Measurements from ENCODE around the gene CACNA1D. TPM values are rescaled to one million over a fixed set of nuclear protein-coding genes. Genes with fewer than 3 reads are reported as not detected.

The CACNA1D gene
- total RNA-seq, 4 donors from 2014 or later = 12.7 to 98.9 (median 25.0) TPM

- no peak for TF ChIP-seq EP300 (IDR thresholded peaks at IDR 0.05; ENCODE audit: low read depth)
- no peak for TF ChIP-seq CTCF (IDR thresholded peaks at IDR 0.05)
- no peak for TF ChIP-seq POLR2AphosphoS5 (IDR thresholded peaks at IDR 0.05)
- TF ChIP-seq POLR2A (IDR thresholded peaks at IDR 0.05) = no peak
- peak; percentile 47 for DNase-seq
- Histone ChIP-seq H3K9me3 (no peaks in the 10 kb centered on the region), H3K36me3 (no peaks in the 10 kb centered on the region), H3K4me1 (peaks cover 4 to 49% (median 43%) of the 10 kb centered on the region in 4 donors), H3K27me3 (peaks cover 31% of the 10 kb centered on the region), H3K4me3 (peak overlapping the region in 2 of 4 donors; percentile 80), H3K27ac (peak overlapping the region; percentile 80 to 91 (median 86))
- in situ Hi-C loops (cut with MboI; ENCODE audit: low pct_ligation_motif_present in 1 of 4, low pct_unique_long_range_greater_than_20kb in 1 of 4, low sequenced_read_pairs in 3 of 4) (no loop called here), intact Hi-C loops (cut with DNase I; ENCODE audit: low total_unique reads) (no loop called here)
- whole genome bisulfite sequencing, 2 donors (ENCODE audit: low coverage in 1 of 2) = 74% methylated on average over 9 of the region's 9 CpGs; no CpG with 5 or more reads in 1 of the 2 donors
These were observed 350.1 kb downstream of the CACNA1D start for GRCh38 chr3:53844262-53845102.

GRCh38 chr3:53845103-53845880, 350.9 kb downstream of the CACNA1D start:
- H3K27me3 ChIP-seq = peaks cover 31% of the 10 kb centered on the region
- in situ Hi-C loops (cut with MboI; ENCODE audit: low pct_ligation_motif_present in 1 of 4, low pct_unique_long_range_greater_than_20kb in 1 of 4, low sequenced_read_pairs in 3 of 4) (no loop called here), intact Hi-C loops (cut with DNase I; ENCODE audit: low total_unique reads) (no loop called here)
- H3K4me3 ChIP-seq = peak overlapping the region; percentile 54 to 80 (median 72)
- H3K9me3 ChIP-seq = no peaks in the 10 kb centered on the region
- no peaks in the 10 kb centered on the region for H3K36me3 ChIP-seq
- peak overlapping the region; percentile 80 to 91 (median 86) for H3K27ac ChIP-seq
- no peak for TF ChIP-seq POLR2A (IDR thresholded peaks at IDR 0.05)
- no peak for TF ChIP-seq EP300 (IDR thresholded peaks at IDR 0.05; ENCODE audit: low read depth)
- TF ChIP-seq CTCF (IDR thresholded peaks at IDR 0.05) = peak in 3 of 5 experiments; percentile 9 to 30 (median 29)
- DNase-seq = peak; percentile 59
- H3K4me1 ChIP-seq = peaks cover 4 to 49% (median 43%) of the 10 kb centered on the region in 4 donors
- 19% methylated on average over 20 of the region's 25 CpGs; no CpG with 5 or more reads in 1 of the 2 donors for WGBS, 2 donors (ENCODE audit: low coverage in 1 of 2)

GRCh38 chr3:53845881-53846133, 351.4 kb downstream of the CACNA1D start:
- Histone ChIP-seq H3K27ac (peak overlapping the region; percentile 80 to 91 (median 86)), H3K9me3 (no peaks in the 10 kb centered on the region), H3K4me1 (peaks cover 4 to 49% (median 43%) of the 10 kb centered on the region in 4 donors), H3K4me3 (peak overlapping the region; percentile 54 to 80 (median 72)), H3K36me3 (no peaks in the 10 kb centered on the region), H3K27me3 (peaks cover 31% of the 10 kb centered on the region)
- 0% methylated on average over 28 of the region's 34 CpGs; no CpG with 5 or more reads in 1 of the 2 donors for WGBS, 2 donors (ENCODE audit: low coverage in 1 of 2)
- TF ChIP-seq CTCF (IDR thresholded peaks at IDR 0.05) (no peak), EP300 (IDR thresholded peaks at IDR 0.05; ENCODE audit: low read depth) (no peak), POLR2A (IDR thresholded peaks at IDR 0.05) (no peak), POLR2AphosphoS5 (IDR thresholded peaks at IDR 0.05) (no peak)
- intact Hi-C loops (cut with DNase I; ENCODE audit: low total_unique reads) = no loop called here
- in situ Hi-C loops (cut with MboI; ENCODE audit: low pct_ligation_motif_present in 1 of 4, low pct_unique_long_range_greater_than_20kb in 1 of 4, low sequenced_read_pairs in 3 of 4) = no loop called here
- DNase-seq = no peak
